ENCODE results near the gene HS2ST1. TPM values are rescaled to one million over a fixed set of nuclear protein-coding genes. Genes with fewer than 3 reads are reported as not detected.
A peak's percentile ranks its signal among the peaks of the same experiment; 100 is the strongest.
"Not testable (repeated sequence)": the region's sequence is repeated elsewhere in the genome, so short reads cannot be mapped to it uniquely, and the experiment has no call there.

Gene HS2ST1
- total RNA-seq, 1 experiment from 2014 or later, result 16.0 TPM

GRCh38 chr1:86965012-86965826 is 50.8 kb downstream of the HS2ST1 start:
- DNase-seq (ENCODE audit: extremely low read depth, low read depth), result peak; percentile 13

DNA sequence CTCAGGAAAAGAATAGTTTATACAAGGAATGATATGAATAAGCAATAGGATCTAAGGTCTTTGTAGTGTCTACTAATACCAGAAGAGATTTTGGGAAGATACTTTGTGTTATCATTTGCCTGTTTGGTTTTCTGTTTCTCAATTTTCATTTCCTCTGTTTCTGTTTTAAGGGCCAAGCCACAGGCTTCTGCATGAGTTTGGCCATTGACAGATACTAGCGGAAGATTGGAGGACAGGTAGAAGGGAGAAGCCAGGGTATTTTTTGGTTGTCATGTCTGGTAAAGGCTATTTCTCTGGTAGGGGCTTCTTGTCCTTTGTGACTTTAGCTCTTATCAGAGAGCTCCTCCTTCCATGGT is 51.4 kb downstream of the HS2ST1 start:
- DNase-seq (ENCODE audit: extremely low read depth, low read depth), result no peak

DNA sequence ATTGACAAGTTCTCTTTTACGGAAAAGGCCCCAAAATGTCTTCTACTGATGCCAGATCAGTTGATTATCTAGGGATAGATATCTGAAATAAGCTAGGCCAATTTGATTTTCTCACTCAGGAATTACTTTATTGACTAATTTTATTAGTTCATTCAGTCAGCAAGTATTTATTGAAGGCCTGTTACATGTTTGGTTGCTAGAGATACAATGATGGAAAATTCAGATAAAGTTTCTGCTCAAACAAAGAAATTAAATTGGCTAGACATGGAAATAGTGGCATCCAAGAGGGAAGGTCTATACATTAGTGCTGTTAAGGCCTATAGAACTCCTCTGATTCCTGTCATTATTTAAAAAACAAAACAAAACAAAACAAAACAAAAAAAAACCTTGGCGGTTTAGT is 56.5 kb downstream of the HS2ST1 start:
- DNase-seq (ENCODE audit: extremely low read depth, low read depth), result no peak

- DNase-seq (ENCODE audit: extremely low read depth, low read depth), result no peak
Measured at GRCh38 chr1:86971778-86972177, 57.3 kb downstream of the HS2ST1 start.

- DNase-seq (ENCODE audit: extremely low read depth, low read depth), result no peak
Measured at GRCh38 chr1:86972262-86972661, 57.8 kb downstream of the HS2ST1 start.

DNA sequence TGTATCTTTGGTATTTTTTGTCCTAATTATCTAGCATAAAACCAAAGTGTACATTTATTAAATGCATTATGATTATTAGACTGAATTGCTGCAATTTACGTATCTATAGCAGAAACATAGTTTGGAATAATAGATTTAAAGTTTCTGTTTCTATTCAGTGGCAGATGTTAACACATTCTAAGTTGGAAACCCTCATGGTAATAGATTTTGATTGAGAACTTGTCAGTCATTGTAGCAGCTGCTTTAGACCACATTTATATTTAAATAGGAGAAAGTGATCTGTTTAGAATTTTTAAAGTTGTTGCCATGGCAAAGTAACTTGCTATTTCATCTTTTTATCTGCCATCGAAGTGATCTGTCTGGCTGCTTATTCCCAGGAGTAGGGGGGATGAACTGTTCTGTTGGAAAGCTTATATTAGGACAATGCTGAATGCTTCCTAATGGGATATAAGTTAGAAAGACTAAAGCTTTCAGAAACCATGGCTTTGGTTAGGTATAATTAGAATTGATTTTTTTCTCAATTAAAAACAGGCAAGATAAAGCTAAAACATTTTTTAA is 61.6 kb downstream of the HS2ST1 start:
- no peak for DNase-seq (ENCODE audit: extremely low read depth, low read depth)

GRCh38 chr1:86976664-86977063 is 62.2 kb downstream of the HS2ST1 start:
- DNase-seq (ENCODE audit: extremely low read depth, low read depth), result no peak

GRCh38 chr1:86981482-86982213 is 67.2 kb downstream of the HS2ST1 start:
- DNase-seq (ENCODE audit: extremely low read depth, low read depth), result no peak

- not testable (repeated sequence) for DNase-seq (ENCODE audit: extremely low read depth, low read depth)
Measured at GRCh38 chr1:86983677-86984076, 69.2 kb downstream of the HS2ST1 start.

- DNase-seq (ENCODE audit: extremely low read depth, low read depth), result no peak
Measured at GRCh38 chr1:86987446-86987845, 73.0 kb downstream of the HS2ST1 start.

- DNase-seq (ENCODE audit: extremely low read depth, low read depth), result no peak
Measured at GRCh38 chr1:86988835-86989234, 74.4 kb downstream of the HS2ST1 start.

GRCh38 chr1:86989690-86990089 is 75.3 kb downstream of the HS2ST1 start:
- not testable (repeated sequence) for DNase-seq (ENCODE audit: extremely low read depth, low read depth)

DNA sequence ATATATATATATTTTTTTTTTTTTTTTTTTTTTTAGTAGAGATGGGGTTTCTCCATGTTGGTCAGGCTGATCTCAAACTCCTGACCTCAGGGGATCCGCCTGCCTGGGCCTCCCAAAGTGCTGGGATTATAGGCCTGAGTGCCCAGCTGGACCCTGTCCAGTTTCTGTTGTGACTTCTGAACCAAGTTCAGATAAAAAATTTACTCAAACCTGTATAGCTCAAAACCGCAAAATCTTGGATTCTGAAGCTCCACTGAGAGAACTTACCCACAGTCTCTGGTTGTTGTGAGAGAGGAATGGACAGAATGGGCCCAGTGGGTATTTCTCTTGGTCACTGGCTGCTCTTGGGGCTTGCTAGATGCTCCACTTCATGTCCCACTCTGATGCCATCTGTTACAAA is 76.4 kb downstream of the HS2ST1 start:
- DNase-seq (ENCODE audit: extremely low read depth, low read depth), result no peak

- DNase-seq (ENCODE audit: extremely low read depth, low read depth), result no peak
Measured at GRCh38 chr1:86991549-86992186, 77.2 kb downstream of the HS2ST1 start.

DNA sequence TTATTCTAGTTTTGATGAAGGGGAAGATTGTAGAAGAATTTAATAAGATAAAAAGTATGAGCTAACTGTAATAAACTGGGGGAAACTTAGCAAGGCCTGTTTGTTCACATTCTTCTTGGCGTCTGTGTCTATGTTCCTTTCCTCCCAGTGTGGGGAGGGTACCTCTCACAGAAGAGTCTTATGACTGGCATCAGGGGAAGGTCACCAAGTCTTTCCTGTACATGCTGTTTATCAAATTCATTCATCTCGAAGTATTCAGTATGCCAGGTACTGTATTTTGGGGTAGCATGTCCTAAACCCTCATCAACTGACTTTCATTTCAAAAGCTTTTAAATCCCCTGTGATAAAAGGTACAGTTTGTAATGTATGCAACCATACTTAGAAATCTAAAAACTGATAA is 78.4 kb downstream of the HS2ST1 start:
- no peak for DNase-seq (ENCODE audit: extremely low read depth, low read depth)

GRCh38 chr1:86993269-86993985 is 79.0 kb downstream of the HS2ST1 start:
- peak; percentile 4 for DNase-seq (ENCODE audit: extremely low read depth, low read depth)

DNA sequence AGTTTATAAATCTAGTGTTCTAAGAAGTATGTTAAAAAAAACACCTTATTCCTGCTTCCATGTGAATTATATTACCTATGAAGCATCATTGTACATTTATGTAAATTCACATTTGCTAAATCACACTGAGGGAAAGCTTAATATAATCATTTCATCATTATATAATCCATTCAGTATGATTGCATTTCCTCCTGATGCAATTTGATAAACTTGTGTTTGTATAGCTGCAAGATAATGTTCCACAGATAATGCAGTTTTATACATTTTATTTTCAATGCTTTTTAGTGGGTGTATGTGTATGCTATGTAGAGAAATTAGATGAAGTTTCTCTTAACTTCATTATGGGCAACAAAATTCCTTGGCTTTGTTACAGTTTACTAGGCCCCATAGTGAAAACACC is 79.6 kb downstream of the HS2ST1 start:
- DNase-seq (ENCODE audit: extremely low read depth, low read depth), result no peak

- DNase-seq (ENCODE audit: extremely low read depth, low read depth), result no peak
Measured at GRCh38 chr1:86997538-86997937, 83.1 kb downstream of the HS2ST1 start.

- DNase-seq (ENCODE audit: extremely low read depth, low read depth), result no peak
Measured at GRCh38 chr1:86998280-86998679, 83.8 kb downstream of the HS2ST1 start.

DNA sequence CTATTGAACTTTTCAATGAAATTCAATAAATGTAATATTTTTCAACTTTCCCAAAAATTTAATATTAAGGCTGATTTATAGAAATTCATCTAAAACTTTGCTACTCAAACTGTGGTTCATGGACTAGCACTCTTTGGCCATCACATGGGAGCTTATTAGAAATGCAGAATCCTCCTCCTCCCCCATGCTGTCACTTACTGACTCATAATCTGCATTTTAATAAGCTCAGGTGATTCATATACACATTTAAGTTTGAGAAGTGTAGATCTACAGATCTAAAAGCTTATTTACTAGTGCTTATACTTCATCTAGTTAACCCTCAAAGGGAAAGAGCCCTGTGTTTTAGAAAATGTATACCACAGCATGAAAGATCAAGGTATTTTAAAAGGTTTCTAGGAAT is 84.3 kb downstream of the HS2ST1 start:
- DNase-seq (ENCODE audit: extremely low read depth, low read depth), result no peak

- DNase-seq (ENCODE audit: extremely low read depth, low read depth), result no peak
Measured at GRCh38 chr1:87000460-87000859, 86.0 kb downstream of the HS2ST1 start.

Measured in NCI-H460 (cell line).